Erythroblast (primary cell): ENCODE data around the gene RAD50.

Experiments
- GATA1 ChIP-seq: IDR thresholded peaks from 2 replicates; pipeline ENCODE4 v1.6.1; 2011; ENCODE audit warnings: low read depth, mild to moderate bottlenecking, control low read depth, low read length, moderate library complexity
- POLR2A ChIP-seq: IDR thresholded peaks from 2 replicates; pipeline ENCODE4 v1.6.1; 2011; ENCODE audit warnings: mild to moderate bottlenecking, low read length

DNA sequence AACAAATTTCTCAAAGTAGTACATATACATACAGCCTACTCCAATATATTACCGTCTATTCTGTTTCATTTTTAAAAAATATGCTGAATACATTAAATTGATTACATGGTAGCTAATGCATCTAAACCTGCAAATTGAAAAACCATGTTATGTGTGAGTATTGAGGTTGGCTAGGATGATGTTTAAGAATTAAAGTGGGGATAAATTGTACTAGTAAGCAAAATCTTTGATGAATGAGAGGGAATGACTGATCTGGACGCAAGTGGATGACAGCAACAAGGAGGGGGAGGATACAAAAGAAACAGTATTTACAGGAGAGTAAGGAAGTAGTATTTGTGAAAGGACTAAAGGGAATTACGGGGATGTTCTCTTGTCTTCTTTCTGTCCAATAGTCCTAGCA lies 37.4 kb downstream of the RAD50 start:
- TF ChIP-seq POLR2A (no peak), GATA1 (no peak)
